GM03348 (cell line): Measurements from ENCODE around the gene HTR6.

Experiments used
- DNase-seq: peaks from one replicate; pipeline ENCODE4 v3.0.0; 2012; ENCODE audit warnings: low spot score

Gene HTR6

GRCh38 chr1:19720973-19721372 is 56.3 kb downstream of the HTR6 start:
- DNase-seq: no peak

GRCh38 chr1:19723874-19724273 is 59.2 kb downstream of the HTR6 start:
- DNase-seq: no peak

DNA sequence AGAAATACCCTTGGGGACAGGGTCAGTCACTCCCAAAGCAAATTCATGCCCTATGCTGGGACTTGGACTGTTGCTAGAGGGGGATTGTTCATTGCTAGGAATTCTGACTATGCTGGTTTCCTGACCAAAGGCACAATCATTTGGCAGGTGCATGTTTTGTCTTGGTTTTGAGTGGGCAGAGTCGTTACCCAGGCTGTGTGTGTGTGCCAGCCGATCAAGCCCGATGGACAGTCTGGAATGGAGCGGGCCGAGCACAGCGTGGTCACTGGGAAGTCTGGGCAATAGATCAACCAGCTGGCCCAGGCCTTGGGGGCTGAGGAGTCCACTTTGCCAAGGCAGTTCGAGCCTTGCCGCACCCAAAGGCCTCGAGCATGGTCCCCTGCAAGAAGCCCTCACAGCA is 60.9 kb downstream of the HTR6 start:
- no peak for DNase-seq

GRCh38 chr1:19728413-19729145 is 63.9 kb downstream of the HTR6 start:
- no peak for DNase-seq

DNA sequence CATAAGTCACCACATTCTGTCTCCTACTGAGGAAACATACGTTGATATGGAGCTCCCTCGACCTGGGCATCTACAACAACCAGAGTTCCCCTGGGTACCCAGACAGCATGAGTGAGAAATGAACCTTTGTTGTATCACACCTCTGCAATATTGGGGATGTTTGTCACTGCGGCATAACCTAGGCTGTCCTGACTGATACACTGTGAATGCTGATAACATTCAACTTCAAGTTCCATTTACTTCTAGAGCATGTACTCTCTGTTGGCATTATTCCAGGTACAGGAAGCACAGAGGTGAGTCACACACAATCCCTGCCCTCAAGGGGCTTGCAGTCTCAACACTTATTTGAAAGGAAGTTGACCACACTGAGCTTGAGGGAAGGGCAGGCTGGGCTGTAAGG is 65.6 kb downstream of the HTR6 start:
- no peak for DNase-seq
